Panc1 (cell line): ENCODE data around the gene SETD5. TPM values are rescaled to one million over a fixed set of nuclear protein-coding genes. Genes with fewer than 3 reads are reported as not detected.

Source experiments
- ATAC-seq: fragments of 200-7000 bp; cut with Tn5 transposase; 2 replicates; pipeline ENCODE4 v1.9.1; 2020; ENCODE audit warnings: mild to moderate bottlenecking, moderate library complexity
- BruUV-seq: library from RNA; stranded (reverse); fragments of 400-500 nt; replicated peaks from 2 replicates; lab custom pipeline; 2021; lab: Mats Ljungman, UMichigan
- CTCF ChIA-PET: fragments of 300-600 bp; sonication (Branson Sonifier 250); formaldehyde crosslinking; loops from one replicate; lab custom pipeline; 2022; ENCODE audit warnings: antibody characterized with exemption; lab: Charles Lee
- POLR2A ChIA-PET: fragments of 300-600 bp; sonication (Branson Sonifier 250); formaldehyde crosslinking; loops from one replicate; lab custom pipeline; 2022; ENCODE audit warnings: antibody characterized with exemption; lab: Charles Lee
- DNase-seq: peaks from one replicate; pipeline ENCODE4 v3.0.0-alpha.2; 2010; ENCODE audit warnings: low read depth, low spot score
- H3K27ac ChIP-seq: 2 replicates; pipeline ENCODE4 v1.5.1; 2011; ENCODE audit warnings: mild to moderate bottlenecking, low read length, inconsistent platforms
- H3K27me3 ChIP-seq: fragments of 200-500 bp; sonication (Bioruptor generic); 2 replicates; pipeline ENCODE4 v1.6.0; 2014; ENCODE audit warnings: low read length, inconsistent platforms; ENCODE audit not compliant: control insufficient read depth, insufficient read depth
- H3K36me3 ChIP-seq: fragments of 200-500 bp; sonication (Bioruptor generic); 2 replicates; pipeline ENCODE4 v1.5.1; 2014; ENCODE audit warnings: inconsistent platforms, mild to moderate bottlenecking, low read length, moderate library complexity; ENCODE audit not compliant: control insufficient read depth, insufficient read depth
- H3K4me1 ChIP-seq: 2 replicates; pipeline ENCODE4 v1.5.1; 2011; ENCODE audit warnings: inconsistent platforms, mild to moderate bottlenecking, low read length, moderate library complexity; ENCODE audit not compliant: control insufficient read depth, insufficient read depth
- H3K4me3 ChIP-seq, 2 experiments: 2 replicates each; pipeline ENCODE4 v1.5.1; 2011 to 2012; ENCODE audit warnings: low read depth in 2 of 2, low read length in 2 of 2, mild to moderate bottlenecking in 2 of 2, inconsistent platforms in 1 of 2, moderate library complexity in 1 of 2
- H3K9me3 ChIP-seq: fragments of 200-500 bp; sonication (Bioruptor generic); 2 replicates; pipeline ENCODE4 v1.5.1; 2014; ENCODE audit warnings: low read depth, mild to moderate bottlenecking, inconsistent platforms, low read length, moderate library complexity; ENCODE audit not compliant: control insufficient read depth, insufficient read depth
- POLR2AphosphoS5 ChIP-seq: IDR thresholded peaks from 2 replicates; pipeline ENCODE4 v1.6.1; 2012; ENCODE audit warnings: mild to moderate bottlenecking, low read depth, low read length, moderate library complexity
- SIN3A ChIP-seq: IDR thresholded peaks from 2 replicates; pipeline ENCODE4 v1.6.1; 2012; ENCODE audit warnings: low read depth, mild to moderate bottlenecking, low read length, moderate library complexity, borderline replicate concordance; ENCODE audit not compliant: insufficient read depth
- TCF7L2 ChIP-seq: IDR thresholded peaks from 2 replicates; pipeline ENCODE4 v1.6.1; 2011; ENCODE audit warnings: mild to moderate bottlenecking, low read depth, low read length, inconsistent platforms
- in situ Hi-C: cut with HindIII; loops from 2 replicates; pipeline ENCODE4 v1.10.0; 2016; ENCODE audit warnings: low sequenced_read_pairs, low pct_unique_long_range_greater_than_20kb
- intact Hi-C: fragments of 100-400 bp; cut with micrococcal nuclease; formaldehyde crosslinking; loops from one replicate; pipeline ENCODE4 v1.10.0; 2022; ENCODE audit not compliant: unreplicated experiment
- total RNA-seq: library from RNA; stranded (reverse); gene quantifications from one replicate; pipeline ENCODE4 v1.2.1, GENCODE V29; 2021; ENCODE audit not compliant: unreplicated experiment
- TF ChIP-seq, protein P1 (sequence below), 2 experiments: IDR thresholded peaks; 2 replicates each; pipeline ENCODE4 v1.6.1; 2011 to 2012; ENCODE audit warnings: low read depth in 2 of 2, control low read depth in 1 of 2, low read length in 1 of 2, mild to moderate bottlenecking in 1 of 2, moderate library complexity in 1 of 2; ENCODE audit not compliant: insufficient read depth in 1 of 2

The SETD5 gene
- total RNA-seq, 1 experiment from 2014 or later, result 69.4 TPM

GRCh38 chr3:9386501-9387321, 10.7 kb upstream of the SETD5 start:
- no peak overlapping the region for H3K27ac ChIP-seq
- in situ Hi-C loops (no loop called here), intact Hi-C loops (no loop called here)
- no peak for DNase-seq
- H3K9me3 ChIP-seq, result no peaks in the 10 kb centered on the region
- CTCF ChIA-PET, result interaction anchor here (0.6 kb wide), 1 partner anchor 11 kb away, joined by 9 read pairs; the partner anchor contains the start of gene SETD5
- no peak overlapping the region for H3K4me3 ChIP-seq
- H3K4me1 ChIP-seq, result no peaks in the 10 kb centered on the region; the same call in 1 of the 2 replicates
- ATAC-seq, result no peak
- no peaks in the 10 kb centered on the region for H3K27me3 ChIP-seq
- H3K36me3 ChIP-seq, result peaks cover 49% of the 10 kb centered on the region
- TF ChIP-seq POLR2AphosphoS5, result no peak; the same call in 1 of the 2 replicates
- POLR2A ChIA-PET, result no interaction called here
- no TSS peak for BruUV-seq

- ATAC-seq, result no peak
- CTCF ChIA-PET, result no interaction called here
- Histone ChIP-seq H3K4me3 (no peak overlapping the region), H3K36me3 (peaks cover 53% of the 10 kb centered on the region), H3K9me3 (no peaks in the 10 kb centered on the region), H3K4me1 (no peaks in the 10 kb centered on the region; the same call in 1 of the 2 replicates), H3K27me3 (no peaks in the 10 kb centered on the region), H3K27ac (no peak overlapping the region; the same call in 1 of the 2 replicates)
- TF ChIP-seq SIN3A (no peak), POLR2AphosphoS5 (0 out of 2 replicates have a peak, but pooled peaks have one; percentile 47), TCF7L2 (no peak)
- TF ChIP-seq, protein P1, sequence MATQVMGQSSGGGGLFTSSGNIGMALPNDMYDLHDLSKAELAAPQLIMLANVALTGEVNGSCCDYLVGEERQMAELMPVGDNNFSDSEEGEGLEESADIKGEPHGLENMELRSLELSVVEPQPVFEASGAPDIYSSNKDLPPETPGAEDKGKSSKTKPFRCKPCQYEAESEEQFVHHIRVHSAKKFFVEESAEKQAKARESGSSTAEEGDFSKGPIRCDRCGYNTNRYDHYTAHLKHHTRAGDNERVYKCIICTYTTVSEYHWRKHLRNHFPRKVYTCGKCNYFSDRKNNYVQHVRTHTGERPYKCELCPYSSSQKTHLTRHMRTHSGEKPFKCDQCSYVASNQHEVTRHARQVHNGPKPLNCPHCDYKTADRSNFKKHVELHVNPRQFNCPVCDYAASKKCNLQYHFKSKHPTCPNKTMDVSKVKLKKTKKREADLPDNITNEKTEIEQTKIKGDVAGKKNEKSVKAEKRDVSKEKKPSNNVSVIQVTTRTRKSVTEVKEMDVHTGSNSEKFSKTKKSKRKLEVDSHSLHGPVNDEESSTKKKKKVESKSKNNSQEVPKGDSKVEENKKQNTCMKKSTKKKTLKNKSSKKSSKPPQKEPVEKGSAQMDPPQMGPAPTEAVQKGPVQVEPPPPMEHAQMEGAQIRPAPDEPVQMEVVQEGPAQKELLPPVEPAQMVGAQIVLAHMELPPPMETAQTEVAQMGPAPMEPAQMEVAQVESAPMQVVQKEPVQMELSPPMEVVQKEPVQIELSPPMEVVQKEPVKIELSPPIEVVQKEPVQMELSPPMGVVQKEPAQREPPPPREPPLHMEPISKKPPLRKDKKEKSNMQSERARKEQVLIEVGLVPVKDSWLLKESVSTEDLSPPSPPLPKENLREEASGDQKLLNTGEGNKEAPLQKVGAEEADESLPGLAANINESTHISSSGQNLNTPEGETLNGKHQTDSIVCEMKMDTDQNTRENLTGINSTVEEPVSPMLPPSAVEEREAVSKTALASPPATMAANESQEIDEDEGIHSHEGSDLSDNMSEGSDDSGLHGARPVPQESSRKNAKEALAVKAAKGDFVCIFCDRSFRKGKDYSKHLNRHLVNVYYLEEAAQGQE (IDR thresholded peaks at IDR 0.05; ENCODE audit: insufficient read depth in 1 of 2, low read depth in 2 of 2, low read length in 1 of 2), result no peak
- intact Hi-C loops (no loop called here), in situ Hi-C loops (no loop called here)
- no TSS peak for BruUV-seq
- POLR2A ChIA-PET, result no interaction called here
- no peak for DNase-seq
These were observed 10.1 kb upstream of the SETD5 start for GRCh38 chr3:9387322-9387655.

- no peak for DNase-seq
- in situ Hi-C loops (no loop called here), intact Hi-C loops (no loop called here)
- POLR2A ChIA-PET, result no interaction called here
- CTCF ChIA-PET, result no interaction called here
- H3K9me3 ChIP-seq, result no peaks in the 10 kb centered on the region
- no peaks in the 10 kb centered on the region for H3K27me3 ChIP-seq
- no peak overlapping the region for H3K4me3 ChIP-seq
- H3K4me1 ChIP-seq, result peaks cover 4% of the 10 kb centered on the region; the same call in 1 of the 2 replicates
- no peak for ATAC-seq
- no TSS peak for BruUV-seq
- no peak overlapping the region for H3K27ac ChIP-seq
- TF ChIP-seq TCF7L2, result no peak
- H3K36me3 ChIP-seq, result peaks cover 55% of the 10 kb centered on the region
These were observed 9.3 kb upstream of the SETD5 start for GRCh38 chr3:9388142-9388541.
